ENCODE data around the gene ITIH3.
"Not testable (repeated sequence)": the region's sequence is repeated elsewhere in the genome, so short reads cannot be mapped to it uniquely, and the experiment has no call there.

GRCh38 chr3:52776486-52776885 is 18.1 kb upstream of the ITIH3 start:
- not testable (repeated sequence) for TF ChIP-seq EZH2 (IDR thresholded peaks at IDR 0.05; ENCODE audit: low read depth, low read length, severe bottlenecking); TAF1 (IDR thresholded peaks at IDR 0.05; ENCODE audit: low read depth, low read length); CHD2 (IDR thresholded peaks at IDR 0.05; ENCODE audit: low read length); GABPA (IDR thresholded peaks at IDR 0.05; ENCODE audit: borderline replicate concordance, insufficient read depth, low read length); EGR1 (IDR thresholded peaks at IDR 0.05; ENCODE audit: borderline replicate concordance, low read depth, low read length); JUN (IDR thresholded peaks at IDR 0.05; ENCODE audit: low read depth, low read length); SIRT6 (IDR thresholded peaks at IDR 0.05; ENCODE audit: low read length)
- TF ChIP-seq, protein P1, sequence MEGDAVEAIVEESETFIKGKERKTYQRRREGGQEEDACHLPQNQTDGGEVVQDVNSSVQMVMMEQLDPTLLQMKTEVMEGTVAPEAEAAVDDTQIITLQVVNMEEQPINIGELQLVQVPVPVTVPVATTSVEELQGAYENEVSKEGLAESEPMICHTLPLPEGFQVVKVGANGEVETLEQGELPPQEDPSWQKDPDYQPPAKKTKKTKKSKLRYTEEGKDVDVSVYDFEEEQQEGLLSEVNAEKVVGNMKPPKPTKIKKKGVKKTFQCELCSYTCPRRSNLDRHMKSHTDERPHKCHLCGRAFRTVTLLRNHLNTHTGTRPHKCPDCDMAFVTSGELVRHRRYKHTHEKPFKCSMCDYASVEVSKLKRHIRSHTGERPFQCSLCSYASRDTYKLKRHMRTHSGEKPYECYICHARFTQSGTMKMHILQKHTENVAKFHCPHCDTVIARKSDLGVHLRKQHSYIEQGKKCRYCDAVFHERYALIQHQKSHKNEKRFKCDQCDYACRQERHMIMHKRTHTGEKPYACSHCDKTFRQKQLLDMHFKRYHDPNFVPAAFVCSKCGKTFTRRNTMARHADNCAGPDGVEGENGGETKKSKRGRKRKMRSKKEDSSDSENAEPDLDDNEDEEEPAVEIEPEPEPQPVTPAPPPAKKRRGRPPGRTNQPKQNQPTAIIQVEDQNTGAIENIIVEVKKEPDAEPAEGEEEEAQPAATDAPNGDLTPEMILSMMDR (IDR thresholded peaks at IDR 0.05; ENCODE audit: control extremely low read depth in 1 of 3, insufficient read depth in 1 of 3, low read depth in 1 of 3, low read length in 3 of 3), result not testable (repeated sequence)
